OCI-LY1 (cell line): ENCODE data around the gene GCLC.

Experiments
- H2AFZ ChIP-seq: fragments of 200-600 bp; sonication (generic), shearing (Covaris generic); 2 replicates; pipeline ENCODE4 v1.6.0; 2014; ENCODE audit warnings: antibody characterized with exemption, mild to moderate bottlenecking, low read length
- H3F3A ChIP-seq: fragments of 200-600 bp; sonication (generic), shearing (Covaris generic); 2 replicates; pipeline ENCODE4 v1.6.0; 2014; ENCODE audit warnings: mild to moderate bottlenecking, antibody characterized with exemption, low read length, moderate library complexity; ENCODE audit not compliant: insufficient read depth
- H3K27ac ChIP-seq: fragments of 200-600 bp; sonication (generic); 2 replicates; pipeline ENCODE4 v1.5.1; 2014; ENCODE audit warnings: low read length, mixed run types, mild to moderate bottlenecking, low read depth; ENCODE audit not compliant: poor library complexity, severe bottlenecking
- H3K27me3 ChIP-seq: fragments of 200-600 bp; sonication (generic); 2 replicates; pipeline ENCODE4 v1.6.0; 2014; ENCODE audit warnings: antibody characterized with exemption, mild to moderate bottlenecking, low read length, moderate library complexity; ENCODE audit not compliant: insufficient read depth
- H3K36me3 ChIP-seq: fragments of 200-600 bp; sonication (generic); 2 replicates; pipeline ENCODE4 v1.6.1; 2014; ENCODE audit warnings: mild to moderate bottlenecking, antibody characterized with exemption, low read length, moderate library complexity, mixed read lengths; ENCODE audit not compliant: insufficient read depth
- H3K4me1 ChIP-seq: fragments of 200-600 bp; sonication (generic); 2 replicates; pipeline ENCODE4 v1.5.1; 2014; ENCODE audit warnings: mild to moderate bottlenecking, low read length, moderate library complexity; ENCODE audit not compliant: insufficient read depth, severe bottlenecking
- H3K4me2 ChIP-seq: fragments of 200-600 bp; sonication (generic), shearing (Covaris generic); 2 replicates; pipeline ENCODE4 v1.6.1; 2014; ENCODE audit warnings: low read length
- H3K4me3 ChIP-seq: fragments of 200-600 bp; sonication (generic); 2 replicates; pipeline ENCODE4 v1.5.1; 2014; ENCODE audit warnings: low read length, low read depth, mild to moderate bottlenecking, mixed read lengths; ENCODE audit not compliant: poor library complexity, severe bottlenecking
- H3K79me2 ChIP-seq: fragments of 200-600 bp; shearing (Covaris generic); 2 replicates; pipeline ENCODE4 v1.6.1; 2016; ENCODE audit warnings: mixed run types, low read length, mixed read lengths; ENCODE audit not compliant: insufficient read depth
- H3K9ac ChIP-seq: fragments of 200-600 bp; sonication (generic), shearing (Covaris generic); 2 replicates; pipeline ENCODE4 v1.6.1; 2014; ENCODE audit warnings: mild to moderate bottlenecking, low read length, mixed read lengths
- H3K9me2 ChIP-seq: fragments of 200-600 bp; sonication (generic), shearing (Covaris generic); 2 replicates; pipeline ENCODE4 v1.6.1; 2014; ENCODE audit warnings: low read depth, mild to moderate bottlenecking, low read length, mixed read lengths
- H3K9me3 ChIP-seq: fragments of 200-600 bp; shearing (Covaris generic); 2 replicates; pipeline ENCODE4 v1.6.1; 2014; ENCODE audit warnings: low read length, mixed read lengths
- H4K20me1 ChIP-seq: fragments of 200-600 bp; sonication (generic), shearing (Covaris generic); 2 replicates; pipeline ENCODE4 v1.6.0; 2016; ENCODE audit warnings: mild to moderate bottlenecking, low read length; ENCODE audit not compliant: insufficient read depth
- EZH2 ChIP-seq: fragments of 200-600 bp; sonication (generic), shearing (Covaris generic); IDR thresholded peaks from 2 replicates; pipeline ENCODE4 v1.8.0; 2017; ENCODE audit warnings: borderline replicate concordance, mixed run types, mild to moderate bottlenecking, antibody characterized with exemption, low read length, moderate library complexity, mixed read lengths
- TF ChIP-seq, protein P1 (sequence below): fragments of 200-600 bp; sonication (generic), shearing (Covaris generic); IDR thresholded peaks from 2 replicates; pipeline ENCODE4 v1.5.1; 2017; ENCODE audit warnings: mild to moderate bottlenecking, antibody characterized with exemption, low read length, moderate library complexity, mixed read lengths

Gene GCLC

DNA sequence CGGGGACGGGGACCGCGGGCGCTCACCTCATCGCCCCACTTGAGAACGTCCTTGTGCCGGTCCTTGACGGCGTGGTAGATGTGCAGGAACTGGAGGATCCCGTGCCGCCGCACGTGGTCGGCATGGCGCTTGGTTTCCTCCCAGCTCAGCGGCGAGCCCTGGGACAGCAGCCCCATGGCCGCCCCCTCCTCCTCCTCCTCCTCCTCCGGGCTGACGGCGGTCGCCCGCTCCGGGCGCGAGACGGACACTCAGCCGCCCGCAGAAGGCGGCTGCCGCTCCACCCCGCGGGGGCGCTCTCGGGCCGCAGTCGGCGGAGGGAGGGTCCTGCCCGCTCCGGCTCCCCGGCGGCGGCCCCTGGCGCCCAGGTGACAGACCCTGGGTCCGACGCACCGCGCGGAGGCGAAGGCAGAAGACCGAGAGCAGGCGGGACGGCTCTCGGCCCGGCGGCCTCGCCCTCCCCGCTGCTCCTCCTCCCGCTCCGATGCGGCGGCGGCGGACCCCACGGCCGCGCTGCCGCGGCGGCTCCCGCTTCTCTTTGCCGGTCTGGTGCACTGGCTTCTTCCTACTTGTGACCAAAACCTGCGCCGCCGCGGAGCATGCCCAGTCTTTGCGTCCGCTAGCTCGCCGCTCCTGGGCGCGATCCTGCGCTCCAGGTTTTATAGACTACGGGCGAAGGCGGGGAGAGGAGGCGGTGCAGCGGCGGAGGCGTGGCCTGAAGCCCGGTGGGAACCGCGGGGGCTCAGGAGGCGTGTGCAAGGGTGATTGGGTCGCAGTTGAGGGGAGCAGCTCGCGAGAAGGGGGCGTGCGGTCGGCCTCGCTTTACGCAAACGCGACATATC lies at the start of gene GCLC:
GCLC (minus strand) TSS at position 632 of the 839 bp plus-strand sequence; CDS start at position 176, 456 bp downstream.
- Histone ChIP-seq H3K36me3 (peaks cover 5% of the 10 kb centered on the region; the same call in 1 of the 2 replicates), H3K79me2 (peaks cover 37% of the 10 kb centered on the region), H3F3A (no peaks in the 10 kb centered on the region), H3K4me1 (peaks cover 54% of the 10 kb centered on the region), H3K9ac (peak within 1 kb of the TSS; percentile 79), H3K4me3 (peak within 1 kb of the TSS; percentile 76), H3K9me2 (no peaks in the 10 kb centered on the region), H4K20me1 (no peaks in the 10 kb centered on the region), H3K4me2 (peak within 1 kb of the TSS; percentile 95), H3K27ac (peak within 1 kb of the TSS; percentile 71), H3K27me3 (no peaks in the 10 kb centered on the region), H2AFZ (no peak within 1 kb of the TSS), H3K9me3 (no peaks in the 10 kb centered on the region)
- TF ChIP-seq, protein P1, sequence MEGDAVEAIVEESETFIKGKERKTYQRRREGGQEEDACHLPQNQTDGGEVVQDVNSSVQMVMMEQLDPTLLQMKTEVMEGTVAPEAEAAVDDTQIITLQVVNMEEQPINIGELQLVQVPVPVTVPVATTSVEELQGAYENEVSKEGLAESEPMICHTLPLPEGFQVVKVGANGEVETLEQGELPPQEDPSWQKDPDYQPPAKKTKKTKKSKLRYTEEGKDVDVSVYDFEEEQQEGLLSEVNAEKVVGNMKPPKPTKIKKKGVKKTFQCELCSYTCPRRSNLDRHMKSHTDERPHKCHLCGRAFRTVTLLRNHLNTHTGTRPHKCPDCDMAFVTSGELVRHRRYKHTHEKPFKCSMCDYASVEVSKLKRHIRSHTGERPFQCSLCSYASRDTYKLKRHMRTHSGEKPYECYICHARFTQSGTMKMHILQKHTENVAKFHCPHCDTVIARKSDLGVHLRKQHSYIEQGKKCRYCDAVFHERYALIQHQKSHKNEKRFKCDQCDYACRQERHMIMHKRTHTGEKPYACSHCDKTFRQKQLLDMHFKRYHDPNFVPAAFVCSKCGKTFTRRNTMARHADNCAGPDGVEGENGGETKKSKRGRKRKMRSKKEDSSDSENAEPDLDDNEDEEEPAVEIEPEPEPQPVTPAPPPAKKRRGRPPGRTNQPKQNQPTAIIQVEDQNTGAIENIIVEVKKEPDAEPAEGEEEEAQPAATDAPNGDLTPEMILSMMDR, result peak; percentile 66
- no peak for TF ChIP-seq EZH2

DNA sequence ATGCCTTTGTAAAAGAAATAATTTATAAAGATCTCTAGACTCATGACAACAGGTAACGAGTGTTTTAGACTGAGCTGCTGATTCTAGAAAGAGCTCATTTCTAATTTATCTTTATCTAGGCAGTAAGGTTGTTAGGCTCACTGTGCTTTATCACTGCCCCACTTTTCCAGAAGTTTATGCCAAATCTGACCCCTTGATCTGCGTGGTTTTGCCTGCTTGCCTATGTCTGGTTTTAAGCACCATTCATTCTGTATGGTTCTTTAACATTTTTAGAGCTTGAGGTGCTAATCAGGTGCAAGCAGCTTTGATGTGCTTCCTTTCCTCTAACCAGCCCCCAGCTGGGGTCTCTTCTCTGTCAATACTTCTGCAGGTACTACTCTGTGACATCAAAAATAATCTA lies 49.7 kb upstream of the GCLC start:
- Histone ChIP-seq H3K27ac (no peak overlapping the region), H3K27me3 (no peaks in the 10 kb centered on the region), H3K9me3 (peaks cover 3% of the 10 kb centered on the region; the same call in 1 of the 2 replicates), H3K4me3 (no peak overlapping the region), H4K20me1 (no peaks in the 10 kb centered on the region), H3K79me2 (no peaks in the 10 kb centered on the region), H3K4me2 (no peak overlapping the region), H3K9me2 (no peaks in the 10 kb centered on the region), H3F3A (no peaks in the 10 kb centered on the region), H3K4me1 (no peaks in the 10 kb centered on the region), H3K36me3 (no peaks in the 10 kb centered on the region), H2AFZ (no peak overlapping the region), H3K9ac (no peak overlapping the region)
- no peak for TF ChIP-seq EZH2
- TF ChIP-seq, protein P1, result no peak

DNA sequence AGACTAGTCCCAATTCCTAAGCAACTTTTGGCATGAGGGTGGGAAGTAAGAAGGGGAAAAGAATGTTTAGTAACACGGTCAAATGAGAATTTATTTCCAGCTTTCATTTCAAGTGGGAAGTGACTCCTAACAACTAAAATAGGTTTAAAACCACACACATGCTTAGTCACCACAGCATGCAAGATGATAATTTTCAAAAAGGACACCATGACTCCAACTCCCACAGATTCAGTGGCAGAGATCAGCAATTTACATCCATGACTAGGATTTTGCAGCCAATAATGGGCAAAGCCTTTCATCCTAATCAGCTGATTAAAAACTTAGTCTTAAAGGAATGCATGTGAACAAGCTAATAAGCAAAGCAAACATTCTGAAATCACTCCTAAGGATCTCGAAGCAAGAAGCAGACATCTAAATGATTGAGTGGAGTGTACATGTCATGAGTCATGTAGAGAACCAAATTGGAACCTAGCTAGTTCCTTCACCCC lies 48.1 kb upstream of the GCLC start:
- Histone ChIP-seq H3K9me3 (peaks cover 3% of the 10 kb centered on the region; the same call in 1 of the 2 replicates), H3K27me3 (no peaks in the 10 kb centered on the region), H3K9me2 (no peaks in the 10 kb centered on the region), H3K27ac (no peak overlapping the region), H3K9ac (no peak overlapping the region), H3K4me2 (no peak overlapping the region), H2AFZ (no peak overlapping the region), H3K79me2 (no peaks in the 10 kb centered on the region), H3K4me3 (no peak overlapping the region), H3K4me1 (peaks cover 14% of the 10 kb centered on the region), H3K36me3 (no peaks in the 10 kb centered on the region), H3F3A (no peaks in the 10 kb centered on the region), H4K20me1 (no peaks in the 10 kb centered on the region)
- TF ChIP-seq EZH2, result no peak
- TF ChIP-seq, protein P1, result no peak
